PC-3 (cell line): Measurements from ENCODE around the gene TRPM2. TPM values are rescaled to one million over a fixed set of nuclear protein-coding genes. Genes with fewer than 3 reads are reported as not detected.

Experiments
- ATAC-seq: fragments of 200-7000 bp; cut with Tn5 transposase; 2 replicates; pipeline ENCODE4 v1.9.1; 2020; ENCODE audit warnings: mild to moderate bottlenecking, moderate library complexity
- BruUV-seq: library from RNA; stranded (reverse); fragments of 400-500 nt; replicated peaks from 2 replicates; lab custom pipeline; 2021; lab: Mats Ljungman, UMichigan
- CTCF ChIA-PET: fragments of 300-600 bp; sonication (Branson Sonifier 250); formaldehyde crosslinking; loops from one replicate; lab custom pipeline; 2022; ENCODE audit warnings: antibody characterized with exemption; lab: Charles Lee
- POLR2A ChIA-PET: fragments of 300-600 bp; sonication (Branson Sonifier 250); formaldehyde crosslinking; loops from one replicate; lab custom pipeline; 2022; ENCODE audit warnings: antibody characterized with exemption; ENCODE audit not compliant: unreplicated experiment; lab: Charles Lee
- DNase-seq: peaks from one replicate; pipeline ENCODE4 v3.0.0-alpha.2; 2015
- H2AFZ ChIP-seq: fragments of 300-600 bp; sonication (generic); 2 replicates; pipeline ENCODE4 v1.6.0; 2016; ENCODE audit warnings: antibody characterized with exemption, low read length
- H3F3A ChIP-seq: fragments of 300-600 bp; sonication (generic); one replicate; pipeline ENCODE4 v1.6.0; 2017; ENCODE audit warnings: antibody characterized with exemption, low read length, control low read depth, mild to moderate bottlenecking; ENCODE audit not compliant: unreplicated experiment
- H3K27ac ChIP-seq: fragments of 300-600 bp; sonication (generic); 2 replicates; pipeline ENCODE4 v1.5.1; 2016; ENCODE audit warnings: mild to moderate bottlenecking, low read length
- H3K27me3 ChIP-seq: fragments of 300-600 bp; sonication (generic); 2 replicates; pipeline ENCODE4 v1.6.1; 2016; ENCODE audit warnings: low read length, mixed read lengths
- H3K36me3 ChIP-seq: fragments of 300-600 bp; sonication (generic); 2 replicates; pipeline ENCODE4 v1.6.1; 2016; ENCODE audit warnings: low read depth, mixed run types, low read length, mixed read lengths
- H3K4me1 ChIP-seq: fragments of 300-600 bp; sonication (generic); 2 replicates; pipeline ENCODE4 v1.5.1; 2016; ENCODE audit warnings: low read length; ENCODE audit not compliant: insufficient read depth
- H3K4me2 ChIP-seq: fragments of 300-600 bp; sonication (generic); 2 replicates; pipeline ENCODE4 v1.6.0; 2016; ENCODE audit warnings: low read length
- H3K4me3 ChIP-seq: fragments of 300-600 bp; sonication (generic); 2 replicates; pipeline ENCODE4 v1.5.1; 2016; ENCODE audit warnings: mild to moderate bottlenecking, low read length, mixed read lengths
- H3K79me2 ChIP-seq: fragments of 300-600 bp; sonication (generic); 2 replicates; pipeline ENCODE4 v1.6.1; 2017; ENCODE audit warnings: low read length, mixed read lengths
- H3K9ac ChIP-seq: fragments of 300-600 bp; sonication (generic); 2 replicates; pipeline ENCODE4 v1.6.0; 2016; ENCODE audit warnings: mild to moderate bottlenecking, low read length
- H3K9me2 ChIP-seq: fragments of 300-600 bp; sonication (generic); replicated peaks from 2 replicates; pipeline ENCODE4 v1.6.1; 2016; ENCODE audit warnings: mixed run types, low read length, mixed read lengths
- H3K9me3 ChIP-seq: fragments of 300-600 bp; sonication (generic); 2 replicates; pipeline ENCODE4 v1.6.1; 2016; ENCODE audit warnings: low read length, mixed read lengths
- H4K20me1 ChIP-seq: fragments of 300-600 bp; sonication (generic); 2 replicates; pipeline ENCODE4 v1.6.1; 2016; ENCODE audit warnings: low read length, mixed read lengths
- CTCF ChIP-seq: fragments of 300-600 bp; sonication (generic); conservative IDR thresholded peaks from 2 replicates; pipeline ENCODE4 v1.5.1; 2017; ENCODE audit warnings: antibody characterized with exemption, low read depth, mild to moderate bottlenecking, low read length
- EZH2 ChIP-seq: fragments of 300-600 bp; sonication (generic); IDR thresholded peaks from one replicate; pipeline ENCODE4 v1.6.1; 2017; ENCODE audit warnings: antibody characterized with exemption, mild to moderate bottlenecking, low read length; ENCODE audit not compliant: unreplicated experiment
- EZH2phosphoT487 ChIP-seq: fragments of 300-600 bp; sonication (generic); IDR thresholded peaks from 2 replicates; pipeline ENCODE4 v1.6.1; 2018; ENCODE audit warnings: mild to moderate bottlenecking, antibody characterized with exemption, low read length, borderline replicate concordance
- intact Hi-C: fragments of 100-400 bp; cut with micrococcal nuclease; formaldehyde crosslinking; loops from 2 replicates; pipeline ENCODE4 v1.9.0; 2023
- total RNA-seq: library from RNA; depleted of rRNA; stranded (reverse); fragments of >200 nt; gene quantifications from 2 replicates; pipeline ENCODE4 v1.2.3, GENCODE V29; 2014

Gene TRPM2
- total RNA-seq, 1 experiment from 2014 or later: 50.0 TPM

GRCh38 chr21:44372616-44373015, 19.2 kb downstream of the TRPM2 start:
- no peak overlapping the region for H2AFZ ChIP-seq
- TF ChIP-seq CTCF: no peak
- no peak for TF ChIP-seq EZH2phosphoT487
- no peak for TF ChIP-seq EZH2
- DNase-seq: no peak
- no peaks in the 10 kb centered on the region for H3K36me3 ChIP-seq
- intact Hi-C loops: no loop called here
- no peak overlapping the region for H3K9ac ChIP-seq
- BruUV-seq: no TSS peak
- no peaks in the 10 kb centered on the region for H4K20me1 ChIP-seq
- H3K27ac ChIP-seq: no peak overlapping the region
- ATAC-seq: no peak
- no peaks in the 10 kb centered on the region for H3K9me2 ChIP-seq
- no peak overlapping the region for H3K4me3 ChIP-seq
- H3K79me2 ChIP-seq: no peaks in the 10 kb centered on the region
- H3K9me3 ChIP-seq: no peaks in the 10 kb centered on the region
- ChIA-PET POLR2A (no interaction called here), CTCF (no interaction called here)
- no peak overlapping the region for H3K4me2 ChIP-seq
- H3K27me3 ChIP-seq: no peaks in the 10 kb centered on the region
- H3K4me1 ChIP-seq: peaks cover 10% of the 10 kb centered on the region
- no peaks in the 10 kb centered on the region for H3F3A ChIP-seq

- BruUV-seq: no TSS peak
- no peaks in the 10 kb centered on the region for H3F3A ChIP-seq
- H3K79me2 ChIP-seq: no peaks in the 10 kb centered on the region
- intact Hi-C loops: no loop called here
- peaks cover 4% of the 10 kb centered on the region; the same call in 1 of the 2 replicates for H3K27me3 ChIP-seq
- no peaks in the 10 kb centered on the region for H3K9me2 ChIP-seq
- no peak for TF ChIP-seq EZH2
- no peak for TF ChIP-seq EZH2phosphoT487
- no peak for TF ChIP-seq CTCF
- H4K20me1 ChIP-seq: no peaks in the 10 kb centered on the region
- no peak overlapping the region for H3K27ac ChIP-seq
- ATAC-seq (no peak), DNase-seq (no peak)
- H3K4me2 ChIP-seq: no peak overlapping the region
- H3K9me3 ChIP-seq: no peaks in the 10 kb centered on the region
- CTCF ChIA-PET: no interaction called here
- H2AFZ ChIP-seq: no peak overlapping the region
- POLR2A ChIA-PET: no interaction called here
- H3K36me3 ChIP-seq: no peaks in the 10 kb centered on the region
- peaks cover 10% of the 10 kb centered on the region for H3K4me1 ChIP-seq
- no peak overlapping the region for H3K4me3 ChIP-seq
- no peak overlapping the region for H3K9ac ChIP-seq
Measured at GRCh38 chr21:44374601-44375280, 21.3 kb downstream of the TRPM2 start.

- Histone ChIP-seq H3F3A (no peaks in the 10 kb centered on the region), H3K79me2 (no peaks in the 10 kb centered on the region), H3K9ac (no peak overlapping the region), H3K4me3 (no peak overlapping the region), H3K4me2 (no peak overlapping the region), H3K9me2 (no peaks in the 10 kb centered on the region), H3K27me3 (peaks cover 4% of the 10 kb centered on the region; the same call in 1 of the 2 replicates), H3K27ac (no peak overlapping the region), H4K20me1 (no peaks in the 10 kb centered on the region), H2AFZ (no peak overlapping the region), H3K36me3 (no peaks in the 10 kb centered on the region), H3K4me1 (peaks cover 5% of the 10 kb centered on the region; the same call in 1 of the 2 replicates), H3K9me3 (no peaks in the 10 kb centered on the region)
- no peak for TF ChIP-seq CTCF
- TF ChIP-seq EZH2: no peak
- no peak for TF ChIP-seq EZH2phosphoT487
- intact Hi-C loops: no loop called here
- CTCF ChIA-PET: no interaction called here
- ATAC-seq (no peak), DNase-seq (no peak)
- POLR2A ChIA-PET: no interaction called here
- no TSS peak for BruUV-seq
Measured at GRCh38 chr21:44375281-44375651, 21.8 kb downstream of the TRPM2 start.
